WTC11 (cell line): ENCODE measurements around the gene WNT3A.

Experiments
- ATF1 ChIP-seq: sonication (generic); formaldehyde crosslinking; IDR thresholded peaks from 2 replicates; pipeline ENCODE4 v1.8.1; 2023; ENCODE audit warnings: mild to moderate bottlenecking, moderate library complexity, missing genetic modification reagents
- FOXK1 ChIP-seq: sonication (generic); formaldehyde crosslinking; IDR thresholded peaks from 2 replicates; pipeline ENCODE4 v1.8.0; 2022; ENCODE audit warnings: mild to moderate bottlenecking, moderate library complexity, missing genetic modification reagents
- MAX ChIP-seq: sonication (generic); formaldehyde crosslinking; IDR thresholded peaks from 2 replicates; pipeline ENCODE4 v1.8.0; 2022; ENCODE audit warnings: mild to moderate bottlenecking, missing genetic modification reagents
- SP1 ChIP-seq: sonication (generic); formaldehyde crosslinking; conservative IDR thresholded peaks from 2 replicates; pipeline ENCODE4 v1.8.1; 2022; ENCODE audit warnings: missing genetic modification reagents
- TCF7 ChIP-seq: sonication (generic); formaldehyde crosslinking; IDR thresholded peaks from 2 replicates; pipeline ENCODE4 v1.8.0; 2022; ENCODE audit warnings: mild to moderate bottlenecking, low read depth, missing genetic modification reagents, moderate library complexity
- TF ChIP-seq, protein P1 (sequence below): sonication (generic); formaldehyde crosslinking; IDR thresholded peaks from 2 replicates; pipeline ENCODE4 v1.8.1; 2022; ENCODE audit warnings: mild to moderate bottlenecking, missing genetic modification reagents, moderate library complexity, borderline replicate concordance
- TF ChIP-seq, protein P2 (sequence below): fragments of 200-600 bp; IDR thresholded peaks from 2 replicates; pipeline ENCODE4 v1.8.0; 2022; ENCODE audit warnings: antibody characterized with exemption
- TF ChIP-seq, protein P3 (sequence below): sonication (generic); formaldehyde crosslinking; IDR thresholded peaks from 2 replicates; pipeline ENCODE4 v1.8.1; 2022; ENCODE audit warnings: low read depth, missing genetic modification reagents, borderline replicate concordance
- TF ChIP-seq, protein P4 (sequence below): sonication (generic); formaldehyde crosslinking; IDR thresholded peaks from 2 replicates; pipeline ENCODE4 v1.8.1; 2023; ENCODE audit warnings: mild to moderate bottlenecking, missing genetic modification reagents, borderline replicate concordance
- TF ChIP-seq, protein P5 (sequence below): sonication (generic); formaldehyde crosslinking; IDR thresholded peaks from 2 replicates; pipeline ENCODE4 v1.8.0; 2023; ENCODE audit warnings: missing genetic modification reagents, mild to moderate bottlenecking, borderline replicate concordance

DNA sequence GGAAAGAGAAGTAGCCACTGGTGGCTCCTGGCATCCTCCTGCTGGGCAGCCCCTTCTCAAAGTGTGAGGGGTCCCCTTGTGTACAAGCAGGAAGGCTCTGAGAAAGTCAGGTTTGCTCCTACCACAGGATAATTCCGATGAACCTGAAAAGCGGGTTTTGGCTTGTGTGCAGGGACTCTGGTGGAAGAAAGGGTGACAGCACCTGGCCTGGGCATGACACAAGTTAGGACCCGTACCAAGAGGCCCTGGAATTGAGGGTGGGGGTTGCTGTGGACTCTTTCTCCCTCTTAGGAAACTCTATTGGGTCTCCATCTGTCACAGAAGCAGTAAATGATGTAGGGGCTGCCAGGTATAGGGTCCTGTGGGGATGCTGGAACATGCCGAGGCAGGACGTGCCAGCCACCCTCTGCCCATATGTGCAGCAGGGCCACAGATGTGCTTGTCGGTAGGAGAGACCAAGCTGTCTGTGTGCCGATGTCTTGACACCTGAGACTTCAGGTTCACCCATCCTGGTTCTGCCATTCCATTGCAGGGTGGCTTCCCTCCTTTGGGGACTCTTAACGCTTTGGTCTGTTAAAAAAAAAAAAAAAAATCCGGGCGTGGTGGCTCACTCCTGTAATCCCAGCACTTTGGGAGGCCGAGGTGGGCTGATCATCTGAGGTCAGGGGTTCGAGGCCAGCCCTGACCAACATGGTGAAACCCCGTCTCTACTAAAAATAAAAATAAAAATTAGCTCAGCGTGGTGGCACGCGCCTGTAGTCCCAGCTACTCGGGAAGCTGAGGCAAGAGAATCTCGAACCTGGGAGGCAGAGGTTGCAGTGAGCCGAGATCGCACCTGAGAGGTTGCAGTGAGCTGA is 86.5 kb downstream of the WNT3A start:
- TF ChIP-seq MAX (CRISPR knock-in tag) (no peak), TCF7 (CRISPR knock-in tag) (no peak), ATF1 (no peak), SP1 (no peak), FOXK1 (no peak)
- TF ChIP-seq, protein P1, sequence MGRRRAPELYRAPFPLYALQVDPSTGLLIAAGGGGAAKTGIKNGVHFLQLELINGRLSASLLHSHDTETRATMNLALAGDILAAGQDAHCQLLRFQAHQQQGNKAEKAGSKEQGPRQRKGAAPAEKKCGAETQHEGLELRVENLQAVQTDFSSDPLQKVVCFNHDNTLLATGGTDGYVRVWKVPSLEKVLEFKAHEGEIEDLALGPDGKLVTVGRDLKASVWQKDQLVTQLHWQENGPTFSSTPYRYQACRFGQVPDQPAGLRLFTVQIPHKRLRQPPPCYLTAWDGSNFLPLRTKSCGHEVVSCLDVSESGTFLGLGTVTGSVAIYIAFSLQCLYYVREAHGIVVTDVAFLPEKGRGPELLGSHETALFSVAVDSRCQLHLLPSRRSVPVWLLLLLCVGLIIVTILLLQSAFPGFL = no peak
- TF ChIP-seq, protein P2, sequence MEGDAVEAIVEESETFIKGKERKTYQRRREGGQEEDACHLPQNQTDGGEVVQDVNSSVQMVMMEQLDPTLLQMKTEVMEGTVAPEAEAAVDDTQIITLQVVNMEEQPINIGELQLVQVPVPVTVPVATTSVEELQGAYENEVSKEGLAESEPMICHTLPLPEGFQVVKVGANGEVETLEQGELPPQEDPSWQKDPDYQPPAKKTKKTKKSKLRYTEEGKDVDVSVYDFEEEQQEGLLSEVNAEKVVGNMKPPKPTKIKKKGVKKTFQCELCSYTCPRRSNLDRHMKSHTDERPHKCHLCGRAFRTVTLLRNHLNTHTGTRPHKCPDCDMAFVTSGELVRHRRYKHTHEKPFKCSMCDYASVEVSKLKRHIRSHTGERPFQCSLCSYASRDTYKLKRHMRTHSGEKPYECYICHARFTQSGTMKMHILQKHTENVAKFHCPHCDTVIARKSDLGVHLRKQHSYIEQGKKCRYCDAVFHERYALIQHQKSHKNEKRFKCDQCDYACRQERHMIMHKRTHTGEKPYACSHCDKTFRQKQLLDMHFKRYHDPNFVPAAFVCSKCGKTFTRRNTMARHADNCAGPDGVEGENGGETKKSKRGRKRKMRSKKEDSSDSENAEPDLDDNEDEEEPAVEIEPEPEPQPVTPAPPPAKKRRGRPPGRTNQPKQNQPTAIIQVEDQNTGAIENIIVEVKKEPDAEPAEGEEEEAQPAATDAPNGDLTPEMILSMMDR = no peak
- TF ChIP-seq, protein P3, sequence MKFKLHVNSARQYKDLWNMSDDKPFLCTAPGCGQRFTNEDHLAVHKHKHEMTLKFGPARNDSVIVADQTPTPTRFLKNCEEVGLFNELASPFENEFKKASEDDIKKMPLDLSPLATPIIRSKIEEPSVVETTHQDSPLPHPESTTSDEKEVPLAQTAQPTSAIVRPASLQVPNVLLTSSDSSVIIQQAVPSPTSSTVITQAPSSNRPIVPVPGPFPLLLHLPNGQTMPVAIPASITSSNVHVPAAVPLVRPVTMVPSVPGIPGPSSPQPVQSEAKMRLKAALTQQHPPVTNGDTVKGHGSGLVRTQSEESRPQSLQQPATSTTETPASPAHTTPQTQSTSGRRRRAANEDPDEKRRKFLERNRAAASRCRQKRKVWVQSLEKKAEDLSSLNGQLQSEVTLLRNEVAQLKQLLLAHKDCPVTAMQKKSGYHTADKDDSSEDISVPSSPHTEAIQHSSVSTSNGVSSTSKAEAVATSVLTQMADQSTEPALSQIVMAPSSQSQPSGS (CRISPR knock-in tag) = no peak
- TF ChIP-seq, protein P4, sequence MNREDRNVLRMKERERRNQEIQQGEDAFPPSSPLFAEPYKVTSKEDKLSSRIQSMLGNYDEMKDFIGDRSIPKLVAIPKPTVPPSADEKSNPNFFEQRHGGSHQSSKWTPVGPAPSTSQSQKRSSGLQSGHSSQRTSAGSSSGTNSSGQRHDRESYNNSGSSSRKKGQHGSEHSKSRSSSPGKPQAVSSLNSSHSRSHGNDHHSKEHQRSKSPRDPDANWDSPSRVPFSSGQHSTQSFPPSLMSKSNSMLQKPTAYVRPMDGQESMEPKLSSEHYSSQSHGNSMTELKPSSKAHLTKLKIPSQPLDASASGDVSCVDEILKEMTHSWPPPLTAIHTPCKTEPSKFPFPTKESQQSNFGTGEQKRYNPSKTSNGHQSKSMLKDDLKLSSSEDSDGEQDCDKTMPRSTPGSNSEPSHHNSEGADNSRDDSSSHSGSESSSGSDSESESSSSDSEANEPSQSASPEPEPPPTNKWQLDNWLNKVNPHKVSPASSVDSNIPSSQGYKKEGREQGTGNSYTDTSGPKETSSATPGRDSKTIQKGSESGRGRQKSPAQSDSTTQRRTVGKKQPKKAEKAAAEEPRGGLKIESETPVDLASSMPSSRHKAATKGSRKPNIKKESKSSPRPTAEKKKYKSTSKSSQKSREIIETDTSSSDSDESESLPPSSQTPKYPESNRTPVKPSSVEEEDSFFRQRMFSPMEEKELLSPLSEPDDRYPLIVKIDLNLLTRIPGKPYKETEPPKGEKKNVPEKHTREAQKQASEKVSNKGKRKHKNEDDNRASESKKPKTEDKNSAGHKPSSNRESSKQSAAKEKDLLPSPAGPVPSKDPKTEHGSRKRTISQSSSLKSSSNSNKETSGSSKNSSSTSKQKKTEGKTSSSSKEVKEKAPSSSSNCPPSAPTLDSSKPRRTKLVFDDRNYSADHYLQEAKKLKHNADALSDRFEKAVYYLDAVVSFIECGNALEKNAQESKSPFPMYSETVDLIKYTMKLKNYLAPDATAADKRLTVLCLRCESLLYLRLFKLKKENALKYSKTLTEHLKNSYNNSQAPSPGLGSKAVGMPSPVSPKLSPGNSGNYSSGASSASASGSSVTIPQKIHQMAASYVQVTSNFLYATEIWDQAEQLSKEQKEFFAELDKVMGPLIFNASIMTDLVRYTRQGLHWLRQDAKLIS (CRISPR knock-in tag) = no peak
- TF ChIP-seq, protein P5, sequence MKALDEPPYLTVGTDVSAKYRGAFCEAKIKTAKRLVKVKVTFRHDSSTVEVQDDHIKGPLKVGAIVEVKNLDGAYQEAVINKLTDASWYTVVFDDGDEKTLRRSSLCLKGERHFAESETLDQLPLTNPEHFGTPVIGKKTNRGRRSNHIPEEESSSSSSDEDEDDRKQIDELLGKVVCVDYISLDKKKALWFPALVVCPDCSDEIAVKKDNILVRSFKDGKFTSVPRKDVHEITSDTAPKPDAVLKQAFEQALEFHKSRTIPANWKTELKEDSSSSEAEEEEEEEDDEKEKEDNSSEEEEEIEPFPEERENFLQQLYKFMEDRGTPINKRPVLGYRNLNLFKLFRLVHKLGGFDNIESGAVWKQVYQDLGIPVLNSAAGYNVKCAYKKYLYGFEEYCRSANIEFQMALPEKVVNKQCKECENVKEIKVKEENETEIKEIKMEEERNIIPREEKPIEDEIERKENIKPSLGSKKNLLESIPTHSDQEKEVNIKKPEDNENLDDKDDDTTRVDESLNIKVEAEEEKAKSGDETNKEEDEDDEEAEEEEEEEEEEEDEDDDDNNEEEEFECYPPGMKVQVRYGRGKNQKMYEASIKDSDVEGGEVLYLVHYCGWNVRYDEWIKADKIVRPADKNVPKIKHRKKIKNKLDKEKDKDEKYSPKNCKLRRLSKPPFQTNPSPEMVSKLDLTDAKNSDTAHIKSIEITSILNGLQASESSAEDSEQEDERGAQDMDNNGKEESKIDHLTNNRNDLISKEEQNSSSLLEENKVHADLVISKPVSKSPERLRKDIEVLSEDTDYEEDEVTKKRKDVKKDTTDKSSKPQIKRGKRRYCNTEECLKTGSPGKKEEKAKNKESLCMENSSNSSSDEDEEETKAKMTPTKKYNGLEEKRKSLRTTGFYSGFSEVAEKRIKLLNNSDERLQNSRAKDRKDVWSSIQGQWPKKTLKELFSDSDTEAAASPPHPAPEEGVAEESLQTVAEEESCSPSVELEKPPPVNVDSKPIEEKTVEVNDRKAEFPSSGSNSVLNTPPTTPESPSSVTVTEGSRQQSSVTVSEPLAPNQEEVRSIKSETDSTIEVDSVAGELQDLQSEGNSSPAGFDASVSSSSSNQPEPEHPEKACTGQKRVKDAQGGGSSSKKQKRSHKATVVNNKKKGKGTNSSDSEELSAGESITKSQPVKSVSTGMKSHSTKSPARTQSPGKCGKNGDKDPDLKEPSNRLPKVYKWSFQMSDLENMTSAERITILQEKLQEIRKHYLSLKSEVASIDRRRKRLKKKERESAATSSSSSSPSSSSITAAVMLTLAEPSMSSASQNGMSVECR (CRISPR knock-in tag) = no peak
